ENCODE results near the gene IL22RA2. TPM values are rescaled to one million over a fixed set of nuclear protein-coding genes. Genes with fewer than 3 reads are reported as not detected.

The IL22RA2 gene
- total and polyA plus RNA-seq, 2 of the 13 experiments (the other 11 are each of a cell fraction or from before 2014, with no cell fraction given) = not detected

- no peak for TF ChIP-seq TEF (CRISPR knock-in tag; IDR thresholded peaks at IDR 0.05)
- peak; percentile 64; the same call in 1 of the 2 replicates for TF ChIP-seq FOXP4 (CRISPR knock-in tag; IDR thresholded peaks at IDR 0.05)
- no peak; the same call in 1 of the 2 replicates for TF ChIP-seq ZKSCAN8 (CRISPR knock-in tag; IDR thresholded peaks at IDR 0.05; ENCODE audit: borderline replicate concordance)
- TF ChIP-seq ZSCAN20 (CRISPR knock-in tag; IDR thresholded peaks at IDR 0.05; ENCODE audit: borderline replicate concordance) = peak; percentile 84
- peak; percentile 87 for TF ChIP-seq ETV5 (CRISPR knock-in tag; IDR thresholded peaks at IDR 0.05; ENCODE audit: borderline replicate concordance)
- peak; percentile 94 for TF ChIP-seq CSRNP1 (CRISPR knock-in tag; IDR thresholded peaks at IDR 0.05)
- peak; percentile 88; the same call in 1 of the 2 replicates for TF ChIP-seq HES4 (CRISPR knock-in tag; IDR thresholded peaks at IDR 0.05; ENCODE audit: borderline replicate concordance)
- 0 out of 2 replicates have a peak, but pooled peaks have one; percentile 29 for TF ChIP-seq ZNF543 (CRISPR knock-in tag; IDR thresholded peaks at IDR 0.05)
- TF ChIP-seq ZNF776 (CRISPR knock-in tag; IDR thresholded peaks at IDR 0.05) = peak; percentile 89; the same call in 1 of the 2 replicates
- peak; percentile 49 for TF ChIP-seq ATF3 (CRISPR knock-in tag; IDR thresholded peaks at IDR 0.05)
- peak; percentile 81; the same call in 1 of the 2 replicates for TF ChIP-seq JUND (CRISPR knock-in tag; IDR thresholded peaks at IDR 0.05)
- 0 out of 2 replicates have a peak, but pooled peaks have one; percentile 18 for TF ChIP-seq NR0B2 (CRISPR knock-in tag; IDR thresholded peaks at IDR 0.05)
- TF ChIP-seq SOX6 (IDR thresholded peaks at IDR 0.05) = no peak
- peak; percentile 87 for TF ChIP-seq SOX6 (CRISPR knock-in tag; IDR thresholded peaks at IDR 0.05)
- TF ChIP-seq ZNF629 (CRISPR knock-in tag; conservative IDR thresholded peaks at IDR 0.05) = 0 out of 2 replicates have a peak, but pooled peaks have one; percentile 46
- peak; percentile 96 for TF ChIP-seq ZGPAT (CRISPR knock-in tag; IDR thresholded peaks at IDR 0.05)
- no peak; the same call in none of the 2 replicates for TF ChIP-seq TOE1 (CRISPR knock-in tag; IDR thresholded peaks at IDR 0.05)
- TF ChIP-seq GATAD1 (CRISPR knock-in tag; IDR thresholded peaks at IDR 0.05) = peak; percentile 87
- peak; percentile 38; the same call in 1 of the 2 replicates for TF ChIP-seq RFX5 (IDR thresholded peaks at IDR 0.05; ENCODE audit: low read depth, low read length)
- peak; percentile 88 for TF ChIP-seq THAP11 (CRISPR knock-in tag; IDR thresholded peaks at IDR 0.05)
- TF ChIP-seq NRL (CRISPR knock-in tag; IDR thresholded peaks at IDR 0.05; ENCODE audit: borderline replicate concordance) = peak; percentile 98
Measured at GRCh38 chr6:137218917-137219663, 45.6 kb upstream of the IL22RA2 start, which contains the start of gene IFNGR1 (continued).

Measured in HepG2 (cell line).